ENCODE measurements around the gene DIO2. TPM values are rescaled to one million over a fixed set of nuclear protein-coding genes. Genes with fewer than 3 reads are reported as not detected.

DIO2 gene
- total RNA-seq, 1 experiment from 2014 or later: 4.9 TPM

DNA sequence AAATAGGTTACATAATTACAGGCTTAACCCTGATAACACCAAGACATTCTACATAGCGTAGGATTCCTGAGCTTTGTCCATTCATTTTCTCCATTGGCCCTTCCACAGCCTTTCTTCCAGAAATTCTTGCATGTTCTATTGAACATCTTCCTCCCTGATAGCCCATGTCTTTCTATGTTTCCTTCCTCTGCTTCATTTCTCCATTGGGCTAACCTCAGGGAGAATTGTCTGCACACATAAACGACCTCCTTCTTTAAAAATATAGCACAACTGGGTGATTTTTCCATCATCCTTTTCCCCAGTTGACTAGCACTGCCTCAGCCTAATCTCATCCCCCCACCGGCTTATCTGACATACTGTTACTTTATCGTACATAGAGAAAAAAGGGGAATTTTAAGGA is 11.2 kb downstream of the DIO2 start:
- intact Hi-C loops (cut with micrococcal nuclease; ENCODE audit: unreplicated experiment): no loop called here
- ChIA-PET CTCF (no interaction called here), POLR2A (no interaction called here)
- TF ChIP-seq, protein P1, sequence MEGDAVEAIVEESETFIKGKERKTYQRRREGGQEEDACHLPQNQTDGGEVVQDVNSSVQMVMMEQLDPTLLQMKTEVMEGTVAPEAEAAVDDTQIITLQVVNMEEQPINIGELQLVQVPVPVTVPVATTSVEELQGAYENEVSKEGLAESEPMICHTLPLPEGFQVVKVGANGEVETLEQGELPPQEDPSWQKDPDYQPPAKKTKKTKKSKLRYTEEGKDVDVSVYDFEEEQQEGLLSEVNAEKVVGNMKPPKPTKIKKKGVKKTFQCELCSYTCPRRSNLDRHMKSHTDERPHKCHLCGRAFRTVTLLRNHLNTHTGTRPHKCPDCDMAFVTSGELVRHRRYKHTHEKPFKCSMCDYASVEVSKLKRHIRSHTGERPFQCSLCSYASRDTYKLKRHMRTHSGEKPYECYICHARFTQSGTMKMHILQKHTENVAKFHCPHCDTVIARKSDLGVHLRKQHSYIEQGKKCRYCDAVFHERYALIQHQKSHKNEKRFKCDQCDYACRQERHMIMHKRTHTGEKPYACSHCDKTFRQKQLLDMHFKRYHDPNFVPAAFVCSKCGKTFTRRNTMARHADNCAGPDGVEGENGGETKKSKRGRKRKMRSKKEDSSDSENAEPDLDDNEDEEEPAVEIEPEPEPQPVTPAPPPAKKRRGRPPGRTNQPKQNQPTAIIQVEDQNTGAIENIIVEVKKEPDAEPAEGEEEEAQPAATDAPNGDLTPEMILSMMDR (IDR thresholded peaks at IDR 0.05; ENCODE audit: insufficient read depth in 1 of 2, low read depth in 1 of 2, low read length in 1 of 2, severe bottlenecking in 1 of 2, unreplicated experiment in 1 of 2): no peak
- no peak overlapping the region for H3K4me3 Mint-ChIP-seq (ENCODE audit: unreplicated experiment)
- no peaks in the 10 kb centered on the region; the same call in 1 of the 2 replicates for H3K27me3 ChIP-seq (replicated peaks; ENCODE audit: control insufficient read depth, insufficient read depth, low read length)
- no peaks in the 10 kb centered on the region for H3K4me1 Mint-ChIP-seq (ENCODE audit: low read depth, unreplicated experiment)
- H3K9me3 ChIP-seq: no peaks in the 10 kb centered on the region
- no peaks in the 10 kb centered on the region for H3K36me3 ChIP-seq (ENCODE audit: control insufficient read depth, insufficient read depth, low read length)
- no peak overlapping the region for H3K27ac Mint-ChIP-seq (ENCODE audit: unreplicated experiment)
- peaks cover 4% of the 10 kb centered on the region for H3K36me3 Mint-ChIP-seq (ENCODE audit: insufficient read depth, unreplicated experiment)
- H3K4me3 ChIP-seq (ENCODE audit: low read depth, low read length): no peak overlapping the region
- no peaks in the 10 kb centered on the region for H3K4me1 ChIP-seq
- no peaks in the 10 kb centered on the region for H3K9me3 Mint-ChIP-seq (ENCODE audit: unreplicated experiment)
- no peak for DNase-seq
- BruUV-seq (replicated peaks): no TSS peak
- H3K27me3 Mint-ChIP-seq (ENCODE audit: insufficient read depth, unreplicated experiment): no peaks in the 10 kb centered on the region

DNA sequence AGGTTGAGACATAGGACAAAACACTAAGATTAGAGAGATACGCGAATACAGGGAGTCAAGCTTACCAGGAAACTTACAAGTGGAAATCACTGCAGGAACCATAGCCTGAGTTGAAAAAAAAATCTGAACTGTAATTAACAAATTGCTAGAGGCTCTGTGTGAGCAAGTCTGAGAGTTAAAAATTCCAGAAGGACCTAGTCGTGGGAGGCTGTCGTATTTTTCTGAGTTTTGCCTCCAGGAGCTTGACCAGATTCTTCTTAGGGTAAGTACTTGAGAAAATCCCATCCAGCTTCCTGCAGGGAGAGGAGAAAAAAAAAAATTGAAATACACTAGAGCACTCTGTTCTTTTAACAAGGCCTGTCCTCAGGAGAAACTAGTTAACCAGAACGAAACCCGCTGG is 22.7 kb downstream of the DIO2 start:
- no TSS peak for BruUV-seq (replicated peaks)
- no peak for DNase-seq
- Mint-ChIP-seq H3K4me3 (ENCODE audit: unreplicated experiment) (no peak overlapping the region), H3K27me3 (ENCODE audit: insufficient read depth, unreplicated experiment) (no peaks in the 10 kb centered on the region), H3K9me3 (ENCODE audit: unreplicated experiment) (no peaks in the 10 kb centered on the region), H3K36me3 (ENCODE audit: insufficient read depth, unreplicated experiment) (no peaks in the 10 kb centered on the region), H3K27ac (ENCODE audit: unreplicated experiment) (peak overlapping the region; percentile 40), H3K4me1 (ENCODE audit: low read depth, unreplicated experiment) (peaks cover 14% of the 10 kb centered on the region)
- intact Hi-C loops (cut with micrococcal nuclease; ENCODE audit: unreplicated experiment): no loop called here
- POLR2A ChIA-PET: no interaction called here
- TF ChIP-seq, protein P1 (IDR thresholded peaks at IDR 0.05; ENCODE audit: insufficient read depth in 1 of 2, low read depth in 1 of 2, low read length in 1 of 2, severe bottlenecking in 1 of 2, unreplicated experiment in 1 of 2): no peak
- CTCF ChIA-PET: no interaction called here
- Histone ChIP-seq H3K9me3 (no peaks in the 10 kb centered on the region), H3K27me3 (replicated peaks; ENCODE audit: control insufficient read depth, insufficient read depth, low read length) (no peaks in the 10 kb centered on the region), H3K36me3 (ENCODE audit: control insufficient read depth, insufficient read depth, low read length) (no peaks in the 10 kb centered on the region), H3K4me1 (no peaks in the 10 kb centered on the region), H3K4me3 (ENCODE audit: low read depth, low read length) (no peak overlapping the region)

DNA sequence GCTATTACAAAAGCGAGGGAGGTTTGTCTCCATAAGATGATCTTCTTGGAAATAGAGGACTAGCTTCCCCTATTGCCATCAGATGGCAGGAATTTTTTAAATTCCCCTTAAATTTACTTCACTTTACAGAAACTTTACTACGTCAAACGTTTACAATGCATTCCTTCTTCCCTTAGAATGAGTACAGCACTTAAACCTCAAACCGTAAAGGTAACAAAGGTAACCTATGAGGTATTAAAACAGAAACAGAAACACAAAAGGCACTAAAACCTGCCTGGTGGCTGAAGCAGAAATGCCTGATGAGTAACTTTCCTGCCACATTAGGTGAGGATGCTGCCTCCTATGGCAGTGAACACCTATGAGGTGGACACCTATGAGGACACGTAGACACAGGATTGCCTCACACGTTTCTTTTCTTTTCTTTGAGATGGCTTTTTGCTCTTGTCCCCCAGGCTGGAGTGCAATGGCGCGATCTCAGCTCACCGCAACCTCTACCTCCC is 25.0 kb downstream of the DIO2 start:
- Mint-ChIP-seq H3K27me3 (ENCODE audit: insufficient read depth, unreplicated experiment) (no peaks in the 10 kb centered on the region), H3K27ac (ENCODE audit: unreplicated experiment) (no peak overlapping the region), H3K36me3 (ENCODE audit: insufficient read depth, unreplicated experiment) (no peaks in the 10 kb centered on the region), H3K4me3 (ENCODE audit: unreplicated experiment) (no peak overlapping the region), H3K9me3 (ENCODE audit: unreplicated experiment) (peaks cover 5% of the 10 kb centered on the region), H3K4me1 (ENCODE audit: low read depth, unreplicated experiment) (peaks cover 14% of the 10 kb centered on the region)
- Histone ChIP-seq H3K36me3 (ENCODE audit: control insufficient read depth, insufficient read depth, low read length) (no peaks in the 10 kb centered on the region), H3K27me3 (replicated peaks; ENCODE audit: control insufficient read depth, insufficient read depth, low read length) (no peaks in the 10 kb centered on the region), H3K4me1 (no peaks in the 10 kb centered on the region), H3K4me3 (ENCODE audit: low read depth, low read length) (no peak overlapping the region), H3K9me3 (no peaks in the 10 kb centered on the region)
- intact Hi-C loops (cut with micrococcal nuclease; ENCODE audit: unreplicated experiment): no loop called here
- ChIA-PET CTCF (no interaction called here), POLR2A (no interaction called here)
- no peak for DNase-seq
- TF ChIP-seq, protein P1 (IDR thresholded peaks at IDR 0.05; ENCODE audit: insufficient read depth in 1 of 2, low read depth in 1 of 2, low read length in 1 of 2, severe bottlenecking in 1 of 2, unreplicated experiment in 1 of 2): no peak
- no TSS peak for BruUV-seq (replicated peaks)
